ENCODE results near the gene PUS3. TPM values are rescaled to one million over a fixed set of nuclear protein-coding genes. Genes with fewer than 3 reads are reported as not detected.

Gene PUS3
- total RNA-seq, 1 donor from 2014 or later = 13.1 TPM

GRCh38 chr11:125886997-125887372, 16.0 kb downstream of the PUS3 start:
- Mint-ChIP-seq H3K4me1 (ENCODE audit: unreplicated experiment) (peaks cover 2% of the 10 kb centered on the region), H3K36me3 (ENCODE audit: low read depth, unreplicated experiment) (no peaks in the 10 kb centered on the region), H3K27ac (ENCODE audit: unreplicated experiment) (peak overlapping the region; percentile 77), H3K27me3 (ENCODE audit: unreplicated experiment) (no peaks in the 10 kb centered on the region), H3K4me3 (ENCODE audit: unreplicated experiment) (peak overlapping the region; percentile 90), H3K9me3 (ENCODE audit: unreplicated experiment) (no peaks in the 10 kb centered on the region)
- no peak for DNase-seq (ENCODE audit: low spot score)
- no peak for TF ChIP-seq CTCF (IDR thresholded peaks at IDR 0.05; ENCODE audit: unreplicated experiment)

GRCh38 chr11:125883375-125883774, 19.6 kb downstream of the PUS3 start:
- no peak overlapping the region for H3K27ac Mint-ChIP-seq (ENCODE audit: unreplicated experiment)
- no peaks in the 10 kb centered on the region for H3K27me3 Mint-ChIP-seq (ENCODE audit: unreplicated experiment)
- TF ChIP-seq CTCF (IDR thresholded peaks at IDR 0.05; ENCODE audit: unreplicated experiment) = no peak
- no peaks in the 10 kb centered on the region for H3K36me3 Mint-ChIP-seq (ENCODE audit: low read depth, unreplicated experiment)
- DNase-seq (ENCODE audit: low spot score) = no peak
- H3K4me3 Mint-ChIP-seq (ENCODE audit: unreplicated experiment) = no peak overlapping the region
- peaks cover 7% of the 10 kb centered on the region for H3K4me1 Mint-ChIP-seq (ENCODE audit: unreplicated experiment)
- H3K9me3 Mint-ChIP-seq (ENCODE audit: unreplicated experiment) = no peaks in the 10 kb centered on the region

- H3K9me3 Mint-ChIP-seq (ENCODE audit: unreplicated experiment) = no peaks in the 10 kb centered on the region
- no peaks in the 10 kb centered on the region for H3K36me3 Mint-ChIP-seq (ENCODE audit: low read depth, unreplicated experiment)
- H3K4me3 Mint-ChIP-seq (ENCODE audit: unreplicated experiment) = no peak overlapping the region
- no peaks in the 10 kb centered on the region for H3K27me3 Mint-ChIP-seq (ENCODE audit: unreplicated experiment)
- H3K4me1 Mint-ChIP-seq (ENCODE audit: unreplicated experiment) = peaks cover 7% of the 10 kb centered on the region
- no peak for DNase-seq (ENCODE audit: low spot score)
- no peak for TF ChIP-seq CTCF (IDR thresholded peaks at IDR 0.05; ENCODE audit: unreplicated experiment)
- H3K27ac Mint-ChIP-seq (ENCODE audit: unreplicated experiment) = no peak overlapping the region
These were observed 21.7 kb downstream of the PUS3 start for GRCh38 chr11:125881291-125881690.

GRCh38 chr11:125874556-125875124, 28.4 kb downstream of the PUS3 start:
- H3K36me3 Mint-ChIP-seq (ENCODE audit: low read depth, unreplicated experiment) = peaks cover 4% of the 10 kb centered on the region
- no peaks in the 10 kb centered on the region for H3K9me3 Mint-ChIP-seq (ENCODE audit: unreplicated experiment)
- no peak overlapping the region for H3K27ac Mint-ChIP-seq (ENCODE audit: unreplicated experiment)
- TF ChIP-seq CTCF (IDR thresholded peaks at IDR 0.05; ENCODE audit: unreplicated experiment) = peak; percentile 62
- DNase-seq (ENCODE audit: low spot score) = peak; percentile 73
- no peak overlapping the region for H3K4me3 Mint-ChIP-seq (ENCODE audit: unreplicated experiment)
- no peaks in the 10 kb centered on the region for H3K4me1 Mint-ChIP-seq (ENCODE audit: unreplicated experiment)
- H3K27me3 Mint-ChIP-seq (ENCODE audit: unreplicated experiment) = no peaks in the 10 kb centered on the region

- no peak overlapping the region for H3K4me3 Mint-ChIP-seq (ENCODE audit: unreplicated experiment)
- no peak for DNase-seq (ENCODE audit: low spot score)
- no peak overlapping the region for H3K27ac Mint-ChIP-seq (ENCODE audit: unreplicated experiment)
- no peaks in the 10 kb centered on the region for H3K4me1 Mint-ChIP-seq (ENCODE audit: unreplicated experiment)
- H3K9me3 Mint-ChIP-seq (ENCODE audit: unreplicated experiment) = no peaks in the 10 kb centered on the region
- H3K27me3 Mint-ChIP-seq (ENCODE audit: unreplicated experiment) = no peaks in the 10 kb centered on the region
- peaks cover 4% of the 10 kb centered on the region for H3K36me3 Mint-ChIP-seq (ENCODE audit: low read depth, unreplicated experiment)
- TF ChIP-seq CTCF (IDR thresholded peaks at IDR 0.05; ENCODE audit: unreplicated experiment) = no peak
These were observed 29.0 kb downstream of the PUS3 start for GRCh38 chr11:125873881-125874555.

Measured in endothelial cell (in vitro differentiated cells).